HTERT RPE-1 (cell line): Measurements from ENCODE around the gene MAN2A1.

Experiments
- in situ Hi-C: fragments of 300-500 bp; cut with MboI; formaldehyde crosslinking; loops from 4 replicates; pipeline ENCODE4 v1.14.3; 2020; ENCODE audit warnings: low sequenced_read_pairs

The MAN2A1 gene

DNA sequence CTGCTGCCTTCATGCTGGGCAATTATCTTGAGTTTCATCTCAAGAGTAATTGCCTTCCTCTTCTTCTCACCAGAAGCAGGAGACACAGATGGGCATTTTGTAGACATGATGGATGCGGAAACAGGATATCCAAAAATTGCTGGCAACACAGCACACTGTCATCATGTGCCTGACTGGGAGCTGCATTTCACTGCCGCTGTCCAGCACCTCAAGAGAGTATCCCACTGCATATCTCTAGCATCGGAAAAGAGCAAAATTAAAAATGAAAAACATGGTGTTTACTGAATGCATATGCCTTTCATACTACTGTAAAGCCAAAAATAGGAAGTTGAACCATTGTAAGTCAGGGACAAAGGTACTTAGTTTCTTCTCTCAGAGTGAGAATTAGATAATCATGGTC is 210.7 kb downstream of the MAN2A1 start:
- in situ Hi-C loops, result no loop called here

DNA sequence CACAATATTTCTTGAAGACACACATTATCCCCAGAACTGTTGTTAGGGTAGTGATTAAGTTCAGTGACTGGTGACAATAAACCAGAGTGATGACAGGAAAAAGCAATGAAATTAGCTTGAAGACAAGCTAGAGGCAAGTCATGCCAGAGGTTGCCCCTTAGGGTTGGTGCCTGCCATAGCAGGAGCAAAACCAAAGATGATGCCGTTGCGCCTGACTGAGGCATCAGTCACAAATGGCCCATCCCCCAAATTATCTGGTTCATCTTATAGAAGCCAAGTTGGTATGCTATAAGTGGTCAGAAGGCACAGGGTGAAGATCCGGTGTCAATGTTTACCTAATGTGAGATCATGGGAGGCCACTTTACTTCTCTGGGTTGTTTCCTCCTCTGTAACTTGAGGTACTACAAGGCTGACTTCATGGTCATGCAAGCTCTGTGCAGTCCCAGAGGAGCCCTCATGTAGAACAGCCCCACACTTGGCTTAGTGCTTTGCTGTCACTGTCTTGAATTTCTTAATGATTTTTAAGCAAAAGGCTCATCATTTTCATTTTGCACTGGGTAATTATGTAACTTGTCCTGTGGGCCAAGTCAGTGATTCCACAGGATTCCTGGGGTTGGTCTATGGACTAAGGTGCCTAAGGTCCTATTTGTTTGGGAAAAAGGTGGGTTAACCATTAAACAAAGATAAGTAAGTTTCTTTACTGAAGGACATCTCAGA is 211.3 kb downstream of the MAN2A1 start:
- in situ Hi-C loops, result no loop called here

DNA sequence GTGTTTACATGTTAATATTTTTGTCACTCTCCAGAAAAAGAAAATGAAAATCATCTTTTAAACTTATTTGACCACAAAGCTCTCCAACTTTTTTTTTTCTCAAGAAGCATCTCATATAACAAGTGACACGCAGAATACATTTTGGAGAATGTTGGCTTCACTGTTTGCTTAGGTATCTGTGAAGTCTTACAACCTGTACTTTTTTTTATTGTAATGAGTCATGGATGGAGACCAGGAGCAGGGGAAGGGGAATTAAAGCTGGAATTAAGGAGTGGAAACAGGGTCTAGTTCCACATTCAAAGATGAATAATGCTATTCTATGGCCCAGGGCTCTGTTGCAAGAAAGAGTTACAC is 211.9 kb downstream of the MAN2A1 start:
- in situ Hi-C loops, result no loop called here

DNA sequence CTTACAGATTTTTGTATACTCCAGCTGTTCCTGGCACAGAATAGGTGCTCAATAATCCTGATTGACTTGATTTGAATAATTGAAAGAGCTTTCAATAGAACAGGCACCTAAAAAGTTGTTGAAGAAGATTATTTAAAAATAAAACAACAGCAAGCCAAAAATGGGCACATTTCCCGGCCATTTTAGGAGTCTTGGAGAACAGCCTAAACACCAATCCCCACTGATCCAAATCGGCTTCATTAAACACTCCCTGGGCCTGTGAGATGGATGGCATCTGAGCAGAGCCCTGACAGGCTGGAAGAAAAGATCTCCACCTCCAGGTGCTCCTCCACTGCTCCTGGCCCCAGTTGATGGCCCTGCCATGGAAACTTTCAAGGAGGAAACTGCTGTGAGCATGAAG is 213.3 kb downstream of the MAN2A1 start:
- in situ Hi-C loops, result no loop called here

DNA sequence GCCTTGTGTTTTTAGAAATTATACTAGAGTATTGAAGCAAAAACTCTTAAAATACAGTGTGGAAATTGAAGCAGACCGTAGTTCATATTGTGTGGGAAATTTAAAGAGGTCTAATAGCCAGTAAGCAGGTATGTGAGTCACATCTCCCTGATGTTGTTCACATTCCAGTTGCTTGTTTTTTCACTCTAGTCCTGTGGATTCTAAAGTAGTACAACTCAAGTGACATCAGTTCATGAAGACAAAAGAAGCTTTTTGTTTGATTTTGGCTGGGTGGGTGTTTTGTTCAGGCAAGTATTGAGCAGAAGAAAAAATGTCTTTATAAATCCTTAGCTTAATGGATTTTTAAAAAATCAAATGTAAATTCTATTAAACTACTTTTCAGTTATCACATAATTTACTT is 216.2 kb downstream of the MAN2A1 start:
- in situ Hi-C loops, result no loop called here

DNA sequence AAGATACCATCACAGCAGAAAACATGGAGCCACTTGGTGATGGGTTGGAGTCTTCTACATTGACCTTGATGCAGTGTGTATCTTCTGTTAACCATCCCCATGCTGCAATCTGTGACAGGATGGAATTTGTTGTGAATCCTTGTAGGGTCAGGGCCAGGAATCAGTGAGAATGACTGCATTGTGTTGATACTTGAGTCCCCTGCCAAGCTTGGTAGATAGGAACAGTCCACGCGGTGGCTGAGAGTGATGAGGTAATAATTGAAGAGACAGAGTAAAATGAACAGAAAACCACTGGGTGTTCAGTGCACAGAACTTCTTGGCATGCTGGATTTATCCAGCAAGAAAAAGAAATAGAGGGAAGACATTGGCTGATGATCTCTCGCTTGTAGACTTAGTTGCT is 217.5 kb downstream of the MAN2A1 start:
- in situ Hi-C loops, result no loop called here

DNA sequence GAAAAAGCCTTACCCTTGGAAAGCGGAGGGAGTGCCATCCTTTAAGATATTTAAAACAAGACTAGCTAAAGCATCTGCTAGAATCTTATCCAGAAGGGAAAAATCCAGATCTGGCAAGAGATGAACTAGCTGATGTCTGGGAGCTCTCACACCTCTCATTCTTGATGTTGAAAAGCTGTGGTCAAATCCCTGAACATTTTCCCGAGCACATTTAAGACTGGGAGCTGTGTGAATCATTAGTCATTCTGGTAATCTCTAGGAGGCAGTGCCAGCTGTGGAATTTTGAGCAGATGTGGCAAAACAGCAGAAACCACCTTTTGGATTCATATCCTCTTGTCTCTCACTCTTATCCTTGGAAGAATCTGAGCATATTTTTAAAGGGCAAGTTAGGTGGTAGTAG is 218.0 kb downstream of the MAN2A1 start:
- in situ Hi-C loops, result no loop called here

DNA sequence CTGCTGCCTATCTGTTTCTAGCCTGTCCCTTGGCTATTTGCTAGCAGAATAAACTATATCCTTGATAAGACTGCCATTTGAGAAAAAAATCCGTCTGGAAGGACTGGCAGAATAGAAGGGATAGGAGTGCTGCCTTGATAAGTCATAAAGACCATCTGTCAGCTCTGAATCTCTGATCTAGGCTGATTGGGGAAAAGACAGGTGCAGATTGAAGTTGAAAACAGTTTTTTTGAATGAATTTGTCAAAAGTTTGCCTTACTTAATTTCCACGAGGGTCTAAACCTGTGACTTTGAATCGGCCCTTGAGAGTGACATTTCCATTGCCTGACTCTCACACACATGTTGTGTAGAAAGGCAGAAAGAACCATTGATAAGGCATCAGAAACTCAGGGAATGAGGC is 218.6 kb downstream of the MAN2A1 start:
- in situ Hi-C loops, result no loop called here

DNA sequence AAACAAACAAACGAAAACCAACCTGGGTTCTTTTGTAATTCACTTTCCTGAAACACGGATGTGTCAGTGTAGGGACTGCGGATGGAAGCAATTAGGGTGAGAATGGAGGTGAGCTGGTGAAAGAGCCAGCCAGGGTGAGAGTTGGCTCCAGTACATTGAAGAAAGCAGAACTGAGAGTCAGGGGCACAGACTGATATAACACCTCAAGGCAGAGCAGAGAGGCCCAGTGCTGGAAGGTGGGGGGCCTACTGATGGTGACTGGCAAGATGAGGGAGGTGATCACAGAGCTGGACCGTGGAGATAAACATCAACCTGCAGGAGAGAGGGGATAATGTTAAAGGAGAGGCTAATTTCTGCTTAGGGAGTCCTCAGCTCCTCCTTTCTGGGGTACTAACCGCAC is 221.1 kb downstream of the MAN2A1 start:
- in situ Hi-C loops, result no loop called here

DNA sequence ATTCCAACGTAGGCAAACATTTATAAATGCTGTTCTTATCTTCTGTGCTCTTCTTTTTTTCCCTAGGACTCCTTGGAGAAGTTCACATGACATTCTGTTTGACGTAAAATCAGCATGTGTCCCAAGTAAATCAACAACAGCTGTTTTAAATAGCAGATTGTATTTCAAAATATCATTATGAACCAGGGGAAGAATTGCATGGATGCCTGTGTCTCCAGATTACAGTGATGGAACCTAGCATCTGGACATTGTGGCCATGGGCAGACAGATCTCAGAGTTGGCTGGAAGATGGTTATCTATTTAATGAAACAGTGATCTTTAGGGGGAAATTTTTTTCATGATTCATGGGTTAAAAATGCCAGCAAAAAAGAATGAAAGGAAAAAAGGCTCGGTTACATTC is 222.0 kb downstream of the MAN2A1 start:
- in situ Hi-C loops, result no loop called here

DNA sequence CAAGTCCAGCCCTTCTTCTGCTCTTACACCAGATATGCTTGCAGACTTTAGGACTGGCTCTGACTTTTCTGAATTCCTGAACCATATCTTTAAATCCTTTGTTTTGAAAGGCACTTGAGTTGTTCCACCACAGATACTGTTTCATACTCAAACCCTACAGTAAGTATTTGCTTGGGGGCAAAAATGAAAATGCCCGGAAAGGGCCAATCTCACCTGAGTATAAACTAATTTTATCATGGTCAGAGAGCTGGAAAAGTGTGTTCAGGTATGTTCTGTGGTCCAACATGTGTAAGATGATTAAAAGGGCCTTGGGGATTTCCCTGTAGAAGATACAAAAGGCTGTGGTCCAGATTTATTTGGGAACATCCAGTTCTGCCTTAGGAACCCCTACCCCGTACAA is 225.2 kb downstream of the MAN2A1 start:
- in situ Hi-C loops, result no loop called here

DNA sequence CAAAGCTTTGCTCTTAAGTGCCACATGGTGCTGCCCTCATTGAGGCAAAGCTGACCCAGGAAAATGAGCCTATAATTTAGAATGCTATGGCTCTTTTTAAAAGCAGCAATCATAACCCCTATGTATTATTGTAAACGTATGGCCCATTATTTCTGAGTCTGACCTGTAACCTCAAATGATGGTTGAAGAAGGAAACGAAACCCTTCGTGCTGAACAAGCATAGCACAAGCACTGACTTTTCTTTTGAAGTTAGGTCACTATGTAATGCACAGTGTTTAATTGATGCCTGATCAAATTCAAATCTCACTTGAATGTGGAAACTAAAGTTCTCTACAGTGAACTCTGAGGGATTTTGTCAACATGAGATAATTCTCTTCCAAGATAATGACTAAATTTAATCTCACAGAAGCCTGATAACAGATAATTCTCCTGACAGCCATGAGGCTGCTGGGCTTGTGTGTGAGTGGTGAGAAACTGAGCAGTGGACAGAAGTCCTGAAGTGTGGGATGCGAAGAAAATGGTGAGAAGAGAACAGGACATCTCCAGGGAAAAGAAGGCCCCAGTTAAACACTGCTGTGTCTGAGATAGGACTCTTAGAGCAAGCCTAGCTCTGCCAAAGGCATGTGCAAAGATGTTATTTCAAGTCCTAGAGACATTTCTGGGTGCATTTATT is 226.9 kb downstream of the MAN2A1 start:
- in situ Hi-C loops, result no loop called here
